Stomach (tissue), 9 donors: ENCODE results near the gene NTM. TPM values are rescaled to one million over a fixed set of nuclear protein-coding genes. Genes with fewer than 3 reads are reported as not detected.

ENCODE experiments used
- DNase-seq, 2 donors: peaks; one replicate each; pipeline versions ENCODE4 v3.0.0 to v3.0.0-alpha.2; 2013 to 2019
- H3K27ac ChIP-seq, 5 donors: fragments of 200-600 bp in 4 of 5; sonication (generic) in 4 of 5; one replicate each; pipeline ENCODE4 v1.5.1; 2013 to 2019; ENCODE audit warnings: mild to moderate bottlenecking in 1 of 5, moderate library complexity in 1 of 5
- H3K27me3 ChIP-seq, 3 donors: fragments of 200-600 bp; sonication (generic); one replicate each; pipeline ENCODE4 v1.5.1; 2017 to 2019; ENCODE audit warnings: mixed run types in 1 of 3
- H3K36me3 ChIP-seq, 4 donors: fragments of 200-600 bp; sonication (generic); 1 replicate in 3 of 4; 2 replicates in 1 of 4; pipeline ENCODE4 v1.5.1; 2016 to 2019
- H3K4me1 ChIP-seq, 4 donors: fragments of 200-600 bp; sonication (generic); one replicate each; pipeline ENCODE4 v1.5.1; 2016 to 2019
- H3K4me3 ChIP-seq, 4 donors: fragments of 200-600 bp; sonication (generic) in 3 of 4; one replicate each; pipeline ENCODE4 v1.5.1; 2016 to 2019; ENCODE audit warnings: mild to moderate bottlenecking in 1 of 4
- H3K9me3 ChIP-seq, 4 donors: fragments of 200-600 bp; sonication (generic); one replicate each; pipeline ENCODE4 v1.5.1; 2016 to 2019
- EP300 ChIP-seq: sonication (generic); formaldehyde crosslinking; IDR thresholded peaks from one replicate; pipeline ENCODE4 v1.6.1; 2017; ENCODE audit warnings: antibody characterized with exemption
- POLR2A ChIP-seq, 4 donors: fragments of 450-650 bp; IDR thresholded peaks; one replicate each; pipeline ENCODE4 v1.6.1; 2016; ENCODE audit warnings: antibody characterized with exemption in 4 of 4, control low read depth in 2 of 4, mild to moderate bottlenecking in 1 of 4, moderate library complexity in 1 of 4
- POLR2AphosphoS5 ChIP-seq, 3 donors: sonication (generic); formaldehyde crosslinking; IDR thresholded peaks; one replicate each; pipeline ENCODE4 v1.6.1; 2016; ENCODE audit warnings: antibody characterized with exemption in 3 of 3
- WGBS, 5 donors: extraction: QIAGEN DNeasy Blood & Tissue Kit in 3 of 5; methylation state at CpG; one replicate each; pipeline versions ENCODE4 v1.1.5 to v1.1.7; 2013 to 2018; 5-methylcytosine and 5-hydroxymethylcytosine counted together
- intact Hi-C: fragments of 100-400 bp; cut with DNase I; formaldehyde crosslinking; loops from one replicate; pipeline ENCODE4 v1.15.1; 2023; ENCODE audit warnings: low total_unique reads
- polyA plus RNA-seq, 3 donors: library from polyadenylated mRNA; stranded (reverse); fragments of 200-250 nt; gene quantifications; one replicate each; pipeline ENCODE4 v1.2.3, GENCODE V29; 2013
- total RNA-seq, 5 donors: library from RNA; depleted of rRNA; stranded (reverse); fragments of >200 nt; gene quantifications; one replicate each; pipeline versions ENCODE4 v1.1.0 to v1.2.3, GENCODE V29; 2014 to 2016
- TF ChIP-seq, protein P1 (sequence below), 7 experiments: fragments of 450-650 bp in 4 of 7; fragments of 200-600 bp in 3 of 7; sonication (generic) in 3 of 7; IDR thresholded peaks; one replicate each; pipeline ENCODE4 v1.5.1; 2016 to 2019; ENCODE audit warnings: antibody characterized with exemption in 7 of 7, control low read depth in 2 of 7, mild to moderate bottlenecking in 1 of 7
- donor health status: healthy with polysubstance abuse.
- donor health status: Bipolar disorder and iron deficiency.
- donor health status: healthy.

NTM gene
- total and polyA plus RNA-seq, 8 donors = 0.50 to 8.4 (median 1.3) TPM; not detected in 3

DNA sequence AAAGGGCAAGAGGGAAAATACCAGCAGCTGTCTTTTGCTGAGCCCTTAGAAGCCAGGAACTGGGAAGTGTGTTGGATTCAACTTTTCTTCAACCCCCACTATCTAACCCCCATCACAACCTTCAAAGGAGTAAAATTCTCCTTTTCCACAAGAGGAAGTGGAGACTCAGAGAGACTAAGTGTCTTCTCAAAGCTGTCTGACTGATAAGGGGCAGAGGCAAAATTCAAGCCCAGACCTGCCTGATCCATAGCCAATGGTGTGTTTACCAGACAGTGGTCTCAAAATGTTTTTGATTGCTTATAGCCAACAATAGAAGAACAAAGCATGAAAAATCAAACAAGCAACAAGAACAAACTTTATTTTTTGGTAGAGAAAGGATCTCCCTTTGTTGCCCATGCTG is 707.0 kb downstream of the NTM start:
- Histone ChIP-seq H3K4me1 (no peaks in the 10 kb centered on the region), H3K4me3 (no peak overlapping the region), H3K27me3 (no peaks in the 10 kb centered on the region), H3K36me3 (no peaks in the 10 kb centered on the region), H3K9me3 (peaks cover 0 to 12% (median 5%) of the 10 kb centered on the region in 4 donors), H3K27ac (no peak overlapping the region)
- TF ChIP-seq, protein P1, sequence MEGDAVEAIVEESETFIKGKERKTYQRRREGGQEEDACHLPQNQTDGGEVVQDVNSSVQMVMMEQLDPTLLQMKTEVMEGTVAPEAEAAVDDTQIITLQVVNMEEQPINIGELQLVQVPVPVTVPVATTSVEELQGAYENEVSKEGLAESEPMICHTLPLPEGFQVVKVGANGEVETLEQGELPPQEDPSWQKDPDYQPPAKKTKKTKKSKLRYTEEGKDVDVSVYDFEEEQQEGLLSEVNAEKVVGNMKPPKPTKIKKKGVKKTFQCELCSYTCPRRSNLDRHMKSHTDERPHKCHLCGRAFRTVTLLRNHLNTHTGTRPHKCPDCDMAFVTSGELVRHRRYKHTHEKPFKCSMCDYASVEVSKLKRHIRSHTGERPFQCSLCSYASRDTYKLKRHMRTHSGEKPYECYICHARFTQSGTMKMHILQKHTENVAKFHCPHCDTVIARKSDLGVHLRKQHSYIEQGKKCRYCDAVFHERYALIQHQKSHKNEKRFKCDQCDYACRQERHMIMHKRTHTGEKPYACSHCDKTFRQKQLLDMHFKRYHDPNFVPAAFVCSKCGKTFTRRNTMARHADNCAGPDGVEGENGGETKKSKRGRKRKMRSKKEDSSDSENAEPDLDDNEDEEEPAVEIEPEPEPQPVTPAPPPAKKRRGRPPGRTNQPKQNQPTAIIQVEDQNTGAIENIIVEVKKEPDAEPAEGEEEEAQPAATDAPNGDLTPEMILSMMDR (IDR thresholded peaks at IDR 0.05) = no peak
- TF ChIP-seq POLR2A (IDR thresholded peaks at IDR 0.05) (no peak), EP300 (no peak), POLR2AphosphoS5 (IDR thresholded peaks at IDR 0.05) (no peak)
- no peak for DNase-seq
- intact Hi-C loops = no loop called here

DNA sequence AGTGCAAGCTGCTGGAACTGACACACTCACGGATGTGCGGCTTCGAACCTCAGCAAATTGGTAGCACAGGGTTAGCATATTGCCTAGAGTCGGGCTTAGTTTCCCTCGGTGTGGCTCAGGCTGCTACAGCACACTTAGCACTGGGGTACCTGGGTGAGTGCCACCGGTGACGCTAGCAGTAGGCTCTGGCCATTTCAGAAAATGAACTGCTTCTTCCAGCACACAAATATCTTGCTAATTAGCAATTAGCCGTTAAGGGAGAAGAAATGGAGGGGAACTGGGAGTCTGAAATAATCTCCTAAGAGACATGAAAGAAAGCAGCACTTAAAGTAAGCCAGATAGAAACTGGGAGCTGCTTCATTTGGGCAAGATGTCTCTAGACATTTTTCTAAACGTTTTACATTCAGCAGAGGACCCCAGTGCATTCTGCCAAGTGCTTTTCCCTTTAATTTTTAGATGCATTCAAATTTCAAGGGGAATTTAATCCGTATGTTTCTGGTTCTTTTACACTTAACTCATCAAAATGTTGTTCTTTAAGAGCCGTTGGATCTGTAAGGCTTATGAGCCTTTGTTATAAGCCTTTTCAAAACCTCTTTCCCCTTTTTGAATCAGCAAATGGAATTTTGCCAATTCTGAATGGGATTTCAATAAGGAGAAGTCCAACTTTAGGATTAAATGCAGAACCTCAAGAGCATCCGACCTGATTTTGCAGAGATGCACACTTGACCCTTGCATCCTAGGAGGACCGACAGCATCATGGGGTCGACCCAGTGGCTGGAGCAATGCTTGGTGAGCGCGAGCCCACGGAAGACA is 708.1 kb downstream of the NTM start:
- Histone ChIP-seq H3K9me3 (peaks cover 0 to 19% (median 14%) of the 10 kb centered on the region in 4 donors), H3K36me3 (no peaks in the 10 kb centered on the region), H3K4me3 (no peak overlapping the region), H3K4me1 (no peaks in the 10 kb centered on the region), H3K27me3 (no peaks in the 10 kb centered on the region), H3K27ac (no peak overlapping the region)
- peak in 1 of 2 donors; percentile 22 for DNase-seq
- intact Hi-C loops = no loop called here
- WGBS, 5 donors = 73 to 81% (median 76%) methylated on average over 17 of the region's 17 CpGs
- no peak for TF ChIP-seq POLR2AphosphoS5 (IDR thresholded peaks at IDR 0.05)
- TF ChIP-seq EP300 = no peak
- TF ChIP-seq, protein P1 (IDR thresholded peaks at IDR 0.05) = no peak
- TF ChIP-seq POLR2A (IDR thresholded peaks at IDR 0.05) = no peak

DNA sequence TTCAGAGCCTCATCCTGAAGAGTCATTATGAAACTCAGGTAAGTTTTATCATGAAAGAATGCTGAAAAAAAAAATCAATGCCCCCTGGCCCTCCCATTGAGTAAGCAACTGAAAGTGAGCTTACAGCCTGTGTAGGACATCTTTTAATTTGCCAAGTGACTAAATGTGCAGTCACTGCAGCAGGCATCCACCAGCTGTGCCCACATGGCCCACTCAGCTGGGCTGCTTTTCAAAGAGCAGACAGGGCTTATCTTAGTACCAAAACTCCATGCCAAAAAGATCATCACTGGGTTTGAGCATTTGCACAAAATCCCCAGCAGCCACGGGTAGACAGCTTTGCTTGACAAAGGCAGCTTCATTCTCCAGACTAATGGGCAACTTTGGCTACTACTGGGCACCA is 709.7 kb downstream of the NTM start:
- DNase-seq = no peak
- intact Hi-C loops = no loop called here
- no peaks in the 10 kb centered on the region for H3K27me3 ChIP-seq
- 48 to 69% (median 56%) methylated on average over 1 of the region's 1 CpG for WGBS, 5 donors
- H3K27ac ChIP-seq = no peak overlapping the region
- no peak overlapping the region for H3K4me3 ChIP-seq
- no peaks in the 10 kb centered on the region for H3K36me3 ChIP-seq
- TF ChIP-seq, protein P1 (IDR thresholded peaks at IDR 0.05) = no peak
- no peak for TF ChIP-seq EP300
- TF ChIP-seq POLR2A (IDR thresholded peaks at IDR 0.05) = no peak
- TF ChIP-seq POLR2AphosphoS5 (IDR thresholded peaks at IDR 0.05) = no peak
- H3K4me1 ChIP-seq = no peaks in the 10 kb centered on the region
- peaks cover 0 to 33% (median 29%) of the 10 kb centered on the region in 4 donors for H3K9me3 ChIP-seq

DNA sequence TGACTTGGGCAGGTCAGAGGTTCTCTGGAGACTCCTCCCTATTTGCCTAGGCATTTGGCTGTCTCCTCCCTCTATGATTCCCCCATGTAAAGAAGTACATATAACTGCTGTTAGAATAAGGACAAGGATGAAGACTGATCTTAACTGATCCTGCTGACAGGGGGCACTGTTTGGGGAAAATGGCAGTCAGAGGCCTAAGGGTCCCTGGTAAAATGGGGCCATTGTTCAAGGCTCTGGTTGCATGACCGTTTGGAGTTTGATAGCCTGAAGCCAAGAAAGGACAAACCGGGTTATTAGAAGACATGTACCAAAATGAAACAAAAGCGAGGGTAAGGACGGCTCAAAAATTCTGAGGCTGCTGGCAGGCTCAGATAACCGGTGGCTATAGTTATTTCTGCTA is 712.2 kb downstream of the NTM start:
- Histone ChIP-seq H3K4me1 (no peaks in the 10 kb centered on the region), H3K36me3 (no peaks in the 10 kb centered on the region), H3K27me3 (no peaks in the 10 kb centered on the region), H3K9me3 (peaks cover 13 to 57% (median 51%) of the 10 kb centered on the region in 4 donors), H3K27ac (no peak overlapping the region), H3K4me3 (no peak overlapping the region)
- DNase-seq = no peak
- intact Hi-C loops = no loop called here
- TF ChIP-seq POLR2A (IDR thresholded peaks at IDR 0.05) (no peak), EP300 (no peak), POLR2AphosphoS5 (IDR thresholded peaks at IDR 0.05) (no peak)
- TF ChIP-seq, protein P1 (IDR thresholded peaks at IDR 0.05) = no peak
- WGBS, 5 donors = 76 to 90% (median 88%) methylated on average over 5 of the region's 5 CpGs
